Inflammatory macrophage treated with lipopolysaccharide for 1 hour (primary cell): ENCODE data around the gene PANX2.

ENCODE experiments used
- DNase-seq, 2 donors: peaks; one replicate each; pipeline ENCODE4 v3.0.0-alpha.2; 2020 to 2022

Gene PANX2

DNA sequence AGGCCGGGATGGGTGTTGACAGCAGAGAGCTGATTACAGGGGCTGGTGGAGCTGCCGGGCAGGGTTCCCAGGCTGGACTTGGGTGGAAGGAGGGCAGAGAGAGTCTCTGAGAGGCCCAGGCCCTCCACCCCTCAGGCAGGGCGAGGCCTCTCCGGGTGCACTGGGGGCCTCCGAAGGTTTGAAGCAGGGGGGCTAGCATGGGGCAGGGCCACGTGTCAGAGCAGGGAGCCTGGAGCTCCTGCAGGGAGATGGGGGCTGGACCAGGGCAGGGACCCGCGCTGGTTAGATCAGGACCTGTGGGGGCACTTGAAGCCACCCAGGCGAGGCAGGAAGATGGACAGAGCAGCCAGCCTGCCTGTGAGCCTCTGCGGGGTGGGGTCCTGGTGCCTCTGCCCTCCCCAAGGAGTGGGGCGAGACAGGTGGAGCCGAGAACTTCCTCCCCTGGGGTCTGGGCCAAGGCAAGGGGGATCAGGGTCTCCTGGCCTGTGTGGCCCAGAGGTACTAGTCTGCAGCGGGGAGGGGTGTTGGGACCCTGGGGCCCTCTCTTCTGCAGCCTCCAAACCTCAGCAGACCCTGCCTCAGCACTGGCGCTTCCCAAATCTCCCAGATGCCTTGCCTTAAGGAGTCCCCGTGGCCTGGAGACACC, 911 bp downstream of the PANX2 start:
- no peak for DNase-seq

DNA sequence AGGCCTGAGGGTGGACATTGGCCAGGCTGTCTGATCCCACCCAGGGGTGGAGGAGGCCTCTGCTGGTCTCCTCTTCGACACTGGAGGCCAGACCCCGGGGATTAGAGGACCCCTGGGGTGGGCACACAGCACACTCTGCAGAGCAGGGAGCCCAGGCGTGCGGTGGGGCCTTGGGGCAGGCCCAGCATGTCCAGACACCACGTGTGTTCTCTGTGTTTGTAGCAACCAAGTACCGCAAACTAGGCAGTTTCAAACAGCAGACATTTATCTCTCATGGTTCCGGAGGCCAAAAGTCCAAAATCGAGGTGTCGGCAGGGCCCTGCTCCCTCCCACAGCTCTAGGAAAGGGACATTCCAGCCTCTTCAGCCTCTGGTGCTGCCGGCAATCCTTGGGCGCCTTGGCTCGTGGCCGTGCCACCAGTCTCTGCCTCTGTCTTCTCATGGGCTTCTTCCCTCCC, 1.5 kb downstream of the PANX2 start:
- no peak for DNase-seq

DNA sequence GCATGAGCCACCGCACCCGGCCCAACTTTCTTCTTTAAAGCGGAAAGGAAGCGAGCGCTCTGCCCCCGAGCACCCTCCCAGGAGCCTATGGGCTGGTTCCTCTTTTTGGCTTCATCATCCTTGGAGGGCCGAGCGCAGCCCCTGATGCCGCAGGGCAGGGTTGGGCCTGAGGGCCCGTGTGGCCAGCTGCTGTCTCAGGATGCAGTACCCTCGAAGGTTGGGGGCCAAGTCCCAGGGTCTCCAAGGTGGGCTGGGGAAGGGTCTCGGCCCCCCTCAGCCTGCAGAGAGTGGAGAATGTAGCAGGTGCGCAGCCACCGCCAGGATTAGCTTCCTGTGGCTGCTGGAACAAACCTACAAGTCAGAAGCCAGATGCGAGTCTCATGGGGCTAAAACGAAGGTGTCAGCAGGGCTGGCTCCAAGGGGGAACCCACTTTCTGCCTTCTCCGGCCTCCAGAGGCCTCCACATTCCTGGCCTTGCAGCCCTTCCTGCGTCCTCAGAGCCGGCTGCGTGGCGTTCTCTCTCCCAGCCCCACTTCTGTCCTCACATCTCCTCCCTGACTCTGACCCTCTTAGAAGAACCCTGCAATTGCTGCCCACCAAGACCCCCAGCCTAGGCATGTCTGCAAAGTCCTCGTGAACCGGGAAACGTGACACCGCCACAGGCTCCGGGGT, 2.9 kb downstream of the PANX2 start:
- peak; percentile 41 to 58 for DNase-seq

DNA sequence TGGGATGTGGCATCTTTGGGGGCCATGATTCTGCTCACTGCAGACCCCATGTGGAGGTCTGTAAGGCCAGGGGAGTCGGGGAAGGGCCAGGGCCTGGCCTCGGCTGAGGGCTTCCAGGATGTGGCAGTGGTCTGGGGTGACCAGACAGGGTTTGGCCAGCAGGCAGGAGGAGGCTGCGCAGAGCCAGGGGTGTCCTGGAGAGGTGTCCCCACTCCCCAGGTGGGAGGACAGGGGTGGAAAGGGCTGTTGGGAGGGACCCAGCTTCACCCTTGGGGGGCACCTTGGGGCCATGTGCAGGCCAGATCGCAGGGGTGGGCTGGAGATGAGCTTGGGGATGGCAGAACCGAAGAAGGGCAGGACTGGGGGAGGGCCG, 3.4 kb downstream of the PANX2 start:
- no peak for DNase-seq

DNA sequence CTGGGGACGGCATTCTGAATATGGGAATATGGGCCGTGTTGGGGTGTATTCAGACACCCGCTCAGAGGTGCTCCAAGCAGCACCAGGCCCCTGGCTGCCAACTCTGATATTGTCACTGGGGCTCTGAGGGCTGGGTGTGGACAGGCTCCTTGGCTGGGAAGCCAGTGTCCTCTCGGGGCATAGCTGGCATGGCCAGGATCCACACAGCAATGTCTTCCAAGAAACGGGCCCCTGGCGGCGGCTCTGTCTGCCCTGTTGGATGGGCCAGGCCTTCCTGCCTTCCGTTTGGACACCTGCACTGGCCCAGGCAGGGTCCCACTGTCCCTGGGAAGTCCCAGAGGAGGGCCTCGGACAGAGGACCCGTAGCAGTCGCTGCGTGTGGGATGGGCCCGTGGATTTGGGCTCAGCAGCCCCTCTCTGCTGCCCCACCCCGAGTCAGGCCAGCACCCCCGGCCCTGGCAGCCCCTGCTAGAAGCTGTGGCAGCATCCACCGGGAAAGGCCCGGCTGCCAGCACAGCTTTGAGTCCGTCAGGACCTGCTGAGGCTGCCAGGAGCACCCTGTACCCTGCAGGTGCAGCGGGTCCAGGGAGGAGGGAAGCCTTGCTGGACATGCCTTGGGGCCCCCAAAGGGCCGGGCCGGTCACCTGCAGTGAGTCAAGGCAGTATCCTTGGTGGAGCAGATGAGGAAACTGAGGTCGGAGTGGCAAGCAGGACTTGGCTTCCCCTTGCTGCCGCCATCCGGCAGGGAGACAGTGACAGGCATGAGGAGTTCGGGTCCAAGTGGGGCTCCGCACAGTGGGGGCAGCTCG, 4.1 kb downstream of the PANX2 start:
- no peak for DNase-seq

DNA sequence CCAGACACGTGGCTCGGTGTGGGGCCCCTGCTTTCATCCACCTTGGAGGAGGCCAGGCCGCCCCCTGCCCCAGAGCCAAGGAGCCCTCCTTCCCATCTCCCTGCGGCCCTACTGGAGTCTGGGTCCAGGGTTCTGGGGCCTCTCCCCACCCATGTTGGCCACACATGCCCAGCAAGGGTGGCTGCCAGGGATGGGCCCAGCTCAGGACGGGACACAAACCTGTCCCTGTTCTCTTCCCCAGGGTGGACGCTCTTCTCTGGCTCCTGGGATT, 4.6 kb downstream of the PANX2 start:
- DNase-seq, result no peak

DNA sequence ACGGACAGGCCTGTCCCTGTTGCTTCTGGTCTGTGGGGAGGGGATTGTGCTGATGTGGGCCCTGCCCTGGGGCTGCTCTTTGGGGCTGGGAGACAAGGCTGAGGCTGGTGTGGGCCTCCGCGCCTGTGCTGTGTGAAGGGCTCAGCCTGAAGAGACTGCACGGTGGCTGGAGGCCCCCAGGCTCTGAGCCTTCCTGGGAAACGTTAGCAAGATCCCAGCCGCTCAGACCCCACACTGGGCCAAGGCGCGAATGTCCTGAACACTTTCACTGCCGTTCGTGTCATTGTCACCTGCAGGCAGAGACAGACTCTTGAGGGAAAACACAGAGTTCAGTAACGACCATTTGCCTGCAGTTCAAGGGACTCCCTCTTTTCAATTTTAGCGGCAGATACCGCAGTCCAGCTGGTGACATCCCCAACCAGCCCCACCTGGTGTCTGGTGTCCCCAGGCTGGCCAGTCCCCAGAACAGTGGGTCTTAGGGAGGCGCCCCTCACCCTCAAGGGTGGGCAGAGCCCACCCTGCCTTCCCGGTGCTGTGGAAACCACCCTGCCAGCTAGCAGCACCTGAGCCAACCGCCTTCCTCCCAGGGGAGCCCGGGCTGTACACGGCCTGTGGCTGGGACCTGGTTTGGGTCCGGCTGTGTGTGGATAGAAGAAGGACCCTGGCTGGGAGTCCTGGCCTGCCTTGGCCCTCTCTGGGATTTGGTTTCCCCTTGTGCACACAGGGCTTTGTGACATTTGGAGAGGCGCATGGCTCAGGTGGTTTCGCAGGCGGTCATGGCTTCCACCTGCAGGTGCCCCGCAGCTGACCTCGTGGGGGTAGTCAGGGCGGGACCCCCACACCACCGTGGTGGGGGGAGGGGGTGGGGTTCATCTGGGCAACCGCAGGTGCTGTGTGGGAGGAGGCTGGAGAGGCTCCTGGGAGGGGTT, 5.7 kb downstream of the PANX2 start:
- DNase-seq, result no peak

DNA sequence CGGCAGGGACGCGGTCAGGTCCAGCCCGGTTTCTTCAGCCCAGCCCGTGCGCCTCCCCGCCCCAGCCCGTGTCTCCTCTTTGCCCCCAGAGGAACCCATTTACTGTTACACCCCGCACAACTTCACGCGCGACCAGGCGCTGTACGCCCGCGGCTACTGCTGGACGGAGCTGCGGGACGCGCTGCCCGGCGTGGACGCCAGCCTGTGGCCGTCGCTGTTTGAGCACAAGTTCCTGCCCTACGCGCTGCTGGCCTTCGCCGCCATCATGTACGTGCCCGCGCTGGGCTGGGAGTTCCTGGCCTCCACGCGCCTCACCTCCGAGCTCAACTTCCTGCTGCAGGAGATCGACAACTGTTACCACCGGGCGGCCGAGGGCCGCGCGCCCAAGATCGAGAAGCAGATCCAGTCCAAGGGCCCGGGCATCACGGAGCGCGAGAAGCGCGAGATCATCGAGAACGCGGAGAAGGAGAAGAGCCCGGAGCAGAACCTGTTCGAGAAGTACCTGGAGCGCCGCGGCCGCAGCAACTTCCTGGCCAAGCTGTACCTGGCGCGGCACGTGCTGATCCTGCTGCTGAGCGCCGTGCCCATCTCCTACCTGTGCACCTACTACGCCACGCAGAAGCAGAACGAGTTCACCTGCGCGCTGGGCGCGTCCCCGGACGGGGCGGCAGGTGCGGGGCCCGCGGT, 6.5 kb downstream of the PANX2 start:
- no peak for DNase-seq

DNA sequence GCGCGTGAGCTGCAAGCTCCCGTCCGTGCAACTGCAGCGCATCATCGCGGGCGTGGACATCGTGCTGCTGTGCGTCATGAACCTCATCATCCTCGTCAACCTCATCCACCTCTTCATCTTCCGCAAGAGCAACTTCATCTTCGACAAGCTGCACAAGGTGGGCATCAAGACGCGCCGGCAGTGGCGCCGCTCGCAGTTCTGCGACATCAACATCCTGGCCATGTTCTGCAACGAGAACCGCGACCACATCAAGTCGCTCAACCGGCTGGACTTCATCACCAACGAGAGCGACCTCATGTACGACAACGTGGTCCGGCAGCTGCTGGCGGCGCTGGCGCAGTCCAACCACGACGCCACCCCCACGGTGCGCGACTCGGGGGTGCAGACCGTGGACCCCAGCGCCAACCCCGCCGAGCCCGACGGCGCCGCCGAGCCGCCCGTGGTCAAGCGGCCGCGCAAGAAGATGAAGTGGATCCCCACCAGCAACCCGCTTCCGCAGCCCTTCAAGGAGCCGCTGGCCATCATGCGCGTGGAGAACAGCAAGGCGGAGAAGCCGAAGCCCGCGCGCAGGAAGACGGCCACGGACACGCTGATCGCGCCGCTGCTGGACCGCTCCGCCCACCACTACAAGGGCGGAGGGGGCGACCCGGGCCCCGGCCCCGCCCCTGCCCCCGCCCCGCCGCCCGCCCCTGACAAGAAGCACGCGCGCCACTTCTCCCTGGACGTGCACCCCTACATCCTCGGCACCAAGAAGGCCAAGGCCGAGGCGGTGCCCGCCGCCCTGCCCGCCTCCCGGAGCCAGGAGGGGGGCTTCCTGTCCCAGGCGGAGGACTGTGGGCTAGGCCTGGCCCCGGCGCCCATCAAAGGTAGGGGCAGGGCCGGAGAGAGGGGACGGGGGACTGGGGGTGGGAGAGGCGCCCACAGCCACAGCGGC, 7.3 kb downstream of the PANX2 start:
- no peak for DNase-seq

DNA sequence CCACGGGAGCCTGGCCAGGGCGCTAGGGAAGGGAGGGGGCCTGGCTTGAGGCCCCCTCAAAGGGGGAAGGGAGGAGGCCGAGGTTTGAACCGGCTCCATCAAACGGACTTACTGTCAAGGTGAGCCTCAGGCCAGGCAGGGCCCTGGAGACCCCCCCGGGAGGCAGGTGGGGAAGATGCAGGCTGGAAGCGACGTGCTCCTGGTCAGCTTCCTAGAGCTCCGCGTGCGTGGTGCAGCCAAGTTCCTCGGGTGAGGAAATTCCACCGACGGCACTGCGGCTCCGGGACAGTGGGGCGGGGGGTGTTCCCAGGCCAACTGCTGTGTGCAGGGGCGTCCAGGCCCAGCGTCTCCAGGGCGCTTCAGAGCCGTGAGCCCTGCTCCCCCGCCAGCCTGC, 7.9 kb downstream of the PANX2 start:
- no peak for DNase-seq

DNA sequence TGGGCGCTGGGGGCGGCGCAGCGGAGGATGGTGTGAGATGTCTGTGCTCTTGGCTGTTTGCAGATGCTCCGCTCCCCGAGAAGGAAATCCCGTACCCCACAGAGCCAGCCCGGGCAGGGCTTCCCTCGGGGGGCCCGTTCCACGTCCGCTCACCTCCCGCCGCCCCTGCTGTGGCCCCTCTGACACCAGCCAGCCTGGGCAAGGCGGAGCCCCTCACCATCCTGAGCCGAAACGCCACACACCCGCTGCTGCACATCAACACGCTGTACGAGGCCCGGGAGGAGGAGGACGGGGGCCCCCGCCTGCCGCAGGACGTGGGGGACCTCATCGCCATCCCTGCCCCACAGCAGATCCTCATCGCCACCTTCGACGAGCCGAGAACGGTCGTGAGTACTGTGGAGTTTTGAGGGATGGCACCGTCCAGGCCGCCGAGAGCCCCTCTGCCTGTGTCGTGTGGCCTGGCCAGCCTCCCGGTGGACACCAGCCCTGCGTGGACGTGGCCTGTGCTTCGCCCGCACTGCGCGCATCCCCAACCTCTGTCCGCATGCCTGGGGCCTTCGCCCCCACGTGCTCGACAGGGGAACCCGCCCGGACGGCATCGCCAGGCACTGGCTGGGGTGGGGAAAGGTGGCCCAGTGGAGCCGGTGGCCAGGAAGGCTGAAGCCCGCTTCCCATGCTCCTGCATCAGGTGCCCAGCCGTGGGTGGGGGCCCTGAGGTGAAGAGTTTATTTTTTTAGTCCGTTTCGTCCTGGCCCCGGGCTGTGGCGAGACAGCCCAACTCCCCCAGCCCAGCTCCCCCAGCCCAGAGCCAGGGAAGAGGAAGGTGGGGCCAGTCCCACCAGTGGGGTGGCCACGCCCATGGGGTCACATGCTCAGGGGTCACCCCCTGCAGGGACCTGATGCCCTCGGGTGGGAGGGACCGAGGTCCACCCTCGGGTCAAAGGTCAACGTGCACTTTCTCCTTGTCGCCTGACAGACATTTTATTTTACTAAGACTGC, 8.6 kb downstream of the PANX2 start:
- DNase-seq, result no peak

DNA sequence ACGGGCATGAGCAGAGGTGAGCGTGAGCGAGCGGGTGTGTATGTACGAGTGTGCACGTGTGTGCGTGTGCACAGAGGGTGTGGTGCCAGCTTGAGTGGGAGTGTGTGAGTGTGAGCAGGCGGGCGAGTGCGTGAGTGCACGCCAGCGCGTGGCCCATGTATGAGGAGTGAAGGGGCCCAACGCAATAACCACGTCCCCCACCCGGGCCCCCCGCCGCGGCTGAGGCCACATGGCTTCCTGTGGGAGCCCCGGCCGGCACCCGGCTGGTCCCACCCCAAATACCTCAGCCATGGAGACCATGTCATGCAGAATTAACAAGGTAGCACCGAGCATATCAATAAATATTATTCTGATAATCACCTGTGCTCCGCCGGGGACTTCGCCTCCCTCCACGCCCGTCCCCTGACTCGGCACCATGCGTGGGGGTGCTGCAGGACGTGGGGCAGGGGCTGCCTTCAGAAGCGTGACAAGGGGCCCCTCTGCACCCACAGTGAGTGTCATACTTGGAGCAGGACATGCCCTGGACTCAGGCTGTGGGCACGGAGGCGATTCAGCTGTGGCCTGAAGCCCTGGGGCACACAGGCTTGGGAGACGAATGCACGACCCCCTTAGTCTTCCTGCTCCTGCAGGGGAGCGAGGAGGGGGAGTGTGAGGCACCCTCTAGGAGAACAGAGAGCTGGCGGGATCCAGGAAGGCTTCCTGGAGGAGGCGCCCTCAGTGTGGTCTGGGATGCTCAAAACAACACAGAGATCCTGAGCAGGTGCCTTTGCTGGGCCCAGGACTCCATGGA, 9.6 kb downstream of the PANX2 start:
- DNase-seq, result no peak

DNA sequence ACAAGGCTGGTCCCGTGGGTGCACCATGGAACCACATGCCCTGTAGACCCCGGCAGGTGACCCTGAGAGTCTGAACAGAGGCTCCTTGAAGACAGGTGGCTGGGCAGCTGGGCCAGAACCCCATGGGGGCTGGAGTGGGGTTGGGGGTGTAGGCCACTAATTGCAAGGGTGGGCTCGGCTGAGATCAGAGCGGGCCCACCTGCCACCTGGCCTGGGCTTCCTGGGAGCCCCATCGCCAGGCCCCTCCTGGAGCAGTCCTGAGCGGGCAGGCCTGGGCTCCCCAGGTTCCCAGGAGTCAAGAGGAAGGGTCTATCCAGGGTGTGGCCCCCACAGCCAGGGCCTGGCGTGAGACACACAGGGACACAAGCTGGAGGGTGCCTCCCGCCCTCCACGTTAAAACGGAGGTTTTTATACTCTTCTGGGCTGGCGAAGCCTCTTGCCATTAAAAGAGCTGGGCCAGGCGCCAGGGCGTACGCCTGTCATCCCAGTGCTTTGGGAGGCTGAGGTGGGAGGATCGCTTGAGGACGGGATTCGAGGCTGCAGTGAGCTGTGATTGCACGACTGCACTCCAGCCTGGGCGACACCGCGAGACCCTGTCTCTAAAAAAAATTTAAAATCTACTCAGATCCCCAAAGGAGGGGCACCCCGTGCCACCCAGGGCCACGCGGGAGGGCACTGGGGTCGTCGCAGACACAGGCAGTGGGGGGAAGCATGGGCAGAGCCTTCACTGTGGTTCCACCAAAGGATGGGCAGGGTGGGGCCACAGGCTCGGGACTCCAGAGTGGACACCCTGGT, 10.4 kb downstream of the PANX2 start:
- DNase-seq, result no peak

DNA sequence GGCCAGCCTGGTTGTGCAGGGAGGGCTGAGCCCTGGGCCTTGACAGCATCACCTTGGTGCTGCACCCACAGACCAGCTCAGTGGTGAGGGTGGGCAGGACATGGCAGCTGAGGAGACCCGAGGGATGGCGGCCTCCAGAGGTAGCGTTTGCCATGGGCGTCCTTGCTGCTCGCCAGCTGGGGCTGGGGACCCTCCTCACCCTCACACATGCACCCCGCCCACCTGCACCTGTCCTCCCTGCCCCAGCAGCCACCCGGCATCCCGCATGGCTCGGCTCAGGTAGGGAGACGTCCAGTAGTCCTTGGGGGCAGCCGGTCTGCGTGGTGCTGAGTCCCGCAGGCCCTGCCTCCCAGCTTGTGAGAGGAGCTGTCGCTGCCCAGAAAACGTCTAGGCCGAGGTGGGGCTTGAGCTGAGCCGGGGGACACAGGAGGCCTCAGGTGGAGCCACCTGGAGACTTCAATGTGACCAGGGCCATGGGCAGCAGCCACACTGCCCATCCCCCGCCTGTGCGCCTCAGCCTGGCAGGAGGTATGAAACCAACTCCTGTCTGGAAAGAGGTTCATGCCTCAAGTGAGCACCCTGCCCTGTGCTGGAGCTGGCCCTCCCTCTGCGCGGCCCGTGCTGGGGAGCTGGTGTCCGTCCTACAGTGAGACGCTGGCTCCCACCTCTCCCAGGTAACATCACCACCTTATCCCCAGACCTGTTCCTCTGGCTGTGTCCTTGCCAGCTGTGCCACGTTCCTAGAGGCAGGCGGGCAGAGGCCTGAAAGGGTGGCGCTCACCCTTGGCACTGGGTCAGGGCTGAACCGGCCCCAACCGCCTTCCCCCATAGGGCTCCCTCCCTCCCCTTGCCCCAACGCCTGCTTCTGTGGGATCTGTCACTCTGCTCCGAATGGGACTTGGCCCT, 11.9 kb downstream of the PANX2 start:
- DNase-seq, result no peak

DNA sequence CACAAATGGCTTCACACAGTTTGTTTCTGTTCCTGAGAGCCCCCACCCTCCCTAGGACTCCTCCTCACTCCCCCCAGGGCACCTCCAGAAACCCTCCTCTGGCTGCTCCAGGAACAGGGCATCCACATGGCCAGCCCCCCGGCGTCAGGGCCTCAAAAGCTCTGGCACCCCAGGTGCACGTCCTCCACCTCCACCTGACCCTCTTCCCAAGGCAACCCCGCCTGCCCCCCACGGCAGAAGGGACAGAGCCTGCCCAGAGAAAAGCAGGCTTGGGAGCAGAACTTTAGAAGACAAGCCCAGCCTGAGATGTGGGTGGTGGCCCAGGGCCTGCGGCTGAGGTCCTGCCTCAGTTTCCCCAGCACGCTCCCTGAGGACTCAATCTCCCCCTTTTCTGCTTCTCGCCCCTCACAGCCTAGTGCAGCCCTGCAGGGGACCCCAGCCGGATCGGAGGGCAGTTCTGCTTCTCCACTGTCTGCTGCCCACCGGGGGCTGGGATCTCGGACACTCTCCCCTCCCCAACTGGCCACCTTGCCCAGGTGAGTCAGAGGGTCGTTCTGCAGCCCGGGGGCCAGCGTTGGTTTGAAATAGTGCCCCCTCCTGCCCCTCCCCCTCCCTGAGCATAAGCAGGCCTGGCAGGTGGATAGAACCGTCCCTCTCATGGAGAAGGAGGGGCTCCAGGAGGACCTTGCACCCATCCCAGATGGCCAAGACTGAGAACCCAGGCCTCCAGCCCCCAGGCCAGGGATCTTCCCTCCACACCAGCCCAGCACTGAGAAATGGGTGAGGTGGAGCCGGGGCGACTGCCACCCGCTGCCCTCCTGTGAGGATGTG, 12.8 kb downstream of the PANX2 start:
- DNase-seq, result no peak
